Measurements from ENCODE around the gene KCNG2. TPM values are rescaled to one million over a fixed set of nuclear protein-coding genes. Genes with fewer than 3 reads are reported as not detected.

The KCNG2 gene
- total RNA-seq, 2 experiments from 2014 or later = not detected

DNA sequence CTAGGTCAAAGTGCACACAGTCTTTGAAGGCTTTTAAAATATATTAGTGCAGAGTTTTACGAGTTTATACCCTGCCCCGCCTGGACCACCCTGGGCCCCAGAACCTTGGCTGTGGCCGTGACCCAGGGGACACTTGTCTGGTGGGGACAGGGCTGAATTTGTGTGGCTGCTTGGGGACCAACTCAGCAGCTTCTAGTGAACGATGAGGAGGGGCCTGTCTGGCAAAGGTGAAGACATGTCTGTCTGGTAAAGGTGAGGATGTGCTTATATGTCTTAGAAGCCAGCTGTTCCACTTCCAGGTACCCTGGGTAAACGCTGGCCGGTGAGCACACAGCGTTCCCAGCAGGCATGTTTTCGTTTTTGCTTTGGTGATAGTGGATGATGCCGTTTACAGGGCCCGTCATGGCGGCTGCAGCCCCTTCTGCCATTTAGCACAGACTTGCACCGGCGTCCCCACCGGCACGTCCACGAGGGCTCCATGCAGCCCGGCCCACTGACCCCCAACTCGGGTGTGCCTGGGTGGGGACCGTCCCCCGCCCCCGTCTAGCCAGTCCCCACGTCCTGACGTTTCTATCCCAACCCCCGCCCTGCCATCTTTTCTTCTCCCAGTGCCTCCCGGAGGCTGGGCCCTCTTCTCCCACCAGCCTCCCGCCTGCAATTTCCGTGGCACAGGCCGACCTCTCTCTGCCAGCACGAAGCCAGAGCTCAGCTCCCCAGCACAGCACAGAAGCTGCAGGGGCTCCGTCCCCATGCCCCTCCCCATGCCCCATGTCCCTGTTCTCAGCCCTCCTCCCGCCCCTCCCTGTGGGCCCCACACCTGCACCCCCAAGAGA is 85.9 kb downstream of the KCNG2 start:
- H3K27ac ChIP-seq (ENCODE audit: low read depth, low read length, poor library complexity, severe bottlenecking) = no peak overlapping the region
- H3K36me3 ChIP-seq (ENCODE audit: insufficient read depth, low read length) = no peaks in the 10 kb centered on the region
- no TSS peak for BruUV-seq (replicated peaks)
- no peak for DNase-seq (ENCODE audit: low spot score)
- intact Hi-C loops (cut with micrococcal nuclease; ENCODE audit: unreplicated experiment) = no loop called here
- H3K79me2 ChIP-seq (ENCODE audit: insufficient read depth, low read depth, low read length) = no peaks in the 10 kb centered on the region
- peaks cover 7% of the 10 kb centered on the region for H3K4me1 ChIP-seq (ENCODE audit: insufficient read depth, low read length, poor library complexity, severe bottlenecking)
- H3K4me2 ChIP-seq (ENCODE audit: low read length) = no peak overlapping the region
- H4K20me1 ChIP-seq (ENCODE audit: insufficient read depth, low read length) = no peaks in the 10 kb centered on the region
- ChIA-PET POLR2A (interaction anchor here (0.7 kb wide), 1 partner anchor 124 kb away, joined by 4 read pairs; no protein-coding TSS in a partner anchor), CTCF (ENCODE audit: unreplicated experiment) (no interaction called here)
- no peaks in the 10 kb centered on the region for H3K9me3 ChIP-seq (ENCODE audit: low read length)
- H2AFZ ChIP-seq (ENCODE audit: low read length) = no peak overlapping the region
- no peaks in the 10 kb centered on the region for H3K9me2 ChIP-seq (ENCODE audit: insufficient read depth, low read length)
- H3K4me3 ChIP-seq (ENCODE audit: low read depth, low read length, poor library complexity, severe bottlenecking) = no peak overlapping the region
- TF ChIP-seq, protein P1, sequence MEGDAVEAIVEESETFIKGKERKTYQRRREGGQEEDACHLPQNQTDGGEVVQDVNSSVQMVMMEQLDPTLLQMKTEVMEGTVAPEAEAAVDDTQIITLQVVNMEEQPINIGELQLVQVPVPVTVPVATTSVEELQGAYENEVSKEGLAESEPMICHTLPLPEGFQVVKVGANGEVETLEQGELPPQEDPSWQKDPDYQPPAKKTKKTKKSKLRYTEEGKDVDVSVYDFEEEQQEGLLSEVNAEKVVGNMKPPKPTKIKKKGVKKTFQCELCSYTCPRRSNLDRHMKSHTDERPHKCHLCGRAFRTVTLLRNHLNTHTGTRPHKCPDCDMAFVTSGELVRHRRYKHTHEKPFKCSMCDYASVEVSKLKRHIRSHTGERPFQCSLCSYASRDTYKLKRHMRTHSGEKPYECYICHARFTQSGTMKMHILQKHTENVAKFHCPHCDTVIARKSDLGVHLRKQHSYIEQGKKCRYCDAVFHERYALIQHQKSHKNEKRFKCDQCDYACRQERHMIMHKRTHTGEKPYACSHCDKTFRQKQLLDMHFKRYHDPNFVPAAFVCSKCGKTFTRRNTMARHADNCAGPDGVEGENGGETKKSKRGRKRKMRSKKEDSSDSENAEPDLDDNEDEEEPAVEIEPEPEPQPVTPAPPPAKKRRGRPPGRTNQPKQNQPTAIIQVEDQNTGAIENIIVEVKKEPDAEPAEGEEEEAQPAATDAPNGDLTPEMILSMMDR (conservative IDR thresholded peaks at IDR 0.05; ENCODE audit: low read length) = no peak
- TF ChIP-seq EZH2phosphoT487 (IDR thresholded peaks at IDR 0.05; ENCODE audit: borderline replicate concordance, low read depth, low read length) = no peak

DNA sequence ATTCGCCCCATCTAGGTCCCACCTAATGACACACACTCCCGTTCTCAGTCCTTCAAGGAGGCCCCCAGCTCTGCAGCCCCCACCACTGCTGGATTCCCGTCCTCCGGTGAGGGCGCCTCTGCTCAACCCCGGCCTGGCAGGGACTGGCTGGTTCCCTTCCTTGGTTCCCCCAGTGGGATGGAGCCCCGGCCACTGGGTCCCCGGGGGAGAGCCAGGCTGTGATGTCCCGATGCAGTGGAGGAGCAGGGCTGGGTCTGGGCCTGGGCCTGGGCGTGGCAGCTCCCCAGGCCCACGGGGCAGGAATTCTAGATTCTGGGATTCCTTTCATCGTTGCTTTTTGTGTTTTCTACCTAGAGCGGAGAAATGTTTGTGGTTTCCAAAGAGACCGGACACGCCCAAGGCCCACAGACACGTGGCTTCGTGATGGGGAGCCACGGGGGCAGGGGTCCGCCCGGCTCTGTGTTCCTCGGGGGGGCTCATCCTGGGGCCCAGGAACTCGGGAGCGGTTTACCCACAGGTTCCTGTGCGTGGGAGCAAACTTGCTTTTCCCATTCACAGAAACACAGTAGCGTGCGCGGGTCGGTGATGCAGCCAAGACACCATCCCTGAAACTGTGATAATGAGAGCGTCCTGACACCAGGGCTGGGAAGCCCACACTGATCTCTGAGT is 86.7 kb downstream of the KCNG2 start:
- Histone ChIP-seq H3K4me1 (ENCODE audit: insufficient read depth, low read length, poor library complexity, severe bottlenecking) (peaks cover 7% of the 10 kb centered on the region), H3K27ac (ENCODE audit: low read depth, low read length, poor library complexity, severe bottlenecking) (no peak overlapping the region), H3K79me2 (ENCODE audit: insufficient read depth, low read depth, low read length) (no peaks in the 10 kb centered on the region), H3K9me3 (ENCODE audit: low read length) (no peaks in the 10 kb centered on the region), H3K4me3 (ENCODE audit: low read depth, low read length, poor library complexity, severe bottlenecking) (no peak overlapping the region), H3K4me2 (ENCODE audit: low read length) (no peak overlapping the region), H3K36me3 (ENCODE audit: insufficient read depth, low read length) (no peaks in the 10 kb centered on the region), H3K9me2 (ENCODE audit: insufficient read depth, low read length) (no peaks in the 10 kb centered on the region), H2AFZ (ENCODE audit: low read length) (no peak overlapping the region), H4K20me1 (ENCODE audit: insufficient read depth, low read length) (no peaks in the 10 kb centered on the region)
- ChIA-PET CTCF (ENCODE audit: unreplicated experiment) (no interaction called here), POLR2A (interaction anchor here (0.7 kb wide), 1 partner anchor 125 kb away, joined by 4 read pairs; no protein-coding TSS in a partner anchor)
- intact Hi-C loops (cut with micrococcal nuclease; ENCODE audit: unreplicated experiment) = no loop called here
- DNase-seq (ENCODE audit: low spot score) = no peak
- TF ChIP-seq, protein P1 (conservative IDR thresholded peaks at IDR 0.05; ENCODE audit: low read length) = no peak
- no TSS peak for BruUV-seq (replicated peaks)

All from OCI-LY7 (cell line).